CD4-positive, alpha-beta T cell treated with Interleukin-4 for 1 hour (primary cell): ENCODE measurements around the gene MEI1.

Source experiments
- DNase-seq, 2 donors: peaks; one replicate each; pipeline ENCODE4 v3.0.0-alpha.2; 2020 to 2022

Gene MEI1

DNA sequence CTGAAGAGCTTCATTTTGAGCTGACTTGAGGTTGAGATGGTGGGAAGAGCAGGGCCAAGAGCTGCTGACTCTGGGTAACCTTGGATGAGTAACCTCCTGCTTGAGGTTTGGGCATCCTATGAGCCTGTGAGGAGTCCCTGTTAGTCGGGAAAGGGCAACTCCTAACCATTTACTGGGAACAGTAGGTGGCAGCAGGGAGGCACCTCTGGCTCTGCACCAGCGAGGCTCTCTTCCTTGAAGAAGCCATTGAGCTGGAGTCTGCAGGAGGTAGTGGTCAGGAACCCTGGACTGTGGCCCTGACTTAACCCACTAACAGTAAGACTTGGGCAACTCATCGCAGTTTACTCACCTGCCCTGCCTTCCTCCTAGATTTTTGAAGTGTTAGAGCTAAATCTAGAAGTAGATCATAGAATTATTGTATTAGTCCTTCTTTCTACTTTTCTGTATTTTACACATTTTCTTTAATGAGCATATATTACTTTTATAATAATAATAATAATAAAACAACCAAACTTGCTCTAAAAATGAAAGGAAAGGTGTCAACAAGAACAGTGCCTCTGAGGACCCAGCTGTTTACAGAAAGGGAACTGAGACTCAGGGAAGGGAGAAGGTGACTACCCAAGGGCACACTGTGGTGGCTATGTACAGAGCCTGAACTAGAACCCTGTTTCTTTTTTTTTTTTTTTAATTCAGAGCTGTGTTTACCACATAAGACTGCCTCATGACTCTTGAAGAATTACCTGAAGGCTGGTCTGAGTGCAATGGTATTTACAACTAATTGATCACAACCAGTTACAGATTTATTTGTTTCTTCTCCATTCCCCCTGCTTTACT, 47.5 kb downstream of the MEI1 start:
- DNase-seq = peak; percentile 70

DNA sequence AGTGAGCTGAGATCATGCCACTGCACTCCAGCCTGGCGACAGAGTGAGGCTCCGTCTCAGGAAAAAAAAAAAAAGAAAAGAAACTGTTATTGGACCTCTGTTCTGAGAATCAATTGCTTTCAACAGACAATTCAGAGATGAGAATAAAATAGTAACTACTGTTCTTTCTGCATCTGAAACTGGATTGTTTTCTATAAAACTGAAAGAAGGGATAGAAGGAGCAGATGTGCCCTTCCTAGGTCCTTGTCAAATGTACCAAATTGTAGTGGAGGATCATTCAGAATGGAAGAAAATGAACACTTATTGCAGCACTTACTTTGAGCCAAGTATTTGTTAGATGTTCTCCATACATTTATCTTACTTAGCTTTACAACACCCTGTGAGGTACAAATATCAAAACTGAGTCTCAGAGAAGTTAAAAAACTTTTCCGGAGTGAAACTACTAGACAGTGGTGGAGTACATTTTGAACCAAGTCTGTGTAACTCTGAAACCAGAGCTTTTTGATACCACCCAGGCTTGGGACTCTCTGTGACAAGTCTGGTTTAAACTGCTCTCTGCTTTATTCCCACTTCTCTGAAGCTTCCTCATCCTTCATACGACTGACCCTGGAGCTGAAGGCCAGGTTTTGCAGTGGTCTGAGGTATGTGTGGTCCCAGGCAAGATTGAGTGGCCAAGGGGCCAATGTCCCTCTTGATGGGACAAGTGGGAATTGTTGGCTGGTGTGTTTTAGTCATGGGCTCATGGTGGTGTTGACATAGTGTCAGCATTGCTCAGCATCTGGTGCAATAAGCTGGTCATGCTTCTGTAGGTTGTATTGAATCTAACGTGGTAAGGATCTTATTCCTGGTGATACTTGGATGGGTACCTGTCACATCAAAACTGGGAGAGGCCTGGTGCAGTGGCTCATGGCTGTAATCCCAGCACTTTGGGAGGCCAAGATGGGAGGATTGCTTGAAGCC, 53.0 kb downstream of the MEI1 start:
- DNase-seq = no peak

DNA sequence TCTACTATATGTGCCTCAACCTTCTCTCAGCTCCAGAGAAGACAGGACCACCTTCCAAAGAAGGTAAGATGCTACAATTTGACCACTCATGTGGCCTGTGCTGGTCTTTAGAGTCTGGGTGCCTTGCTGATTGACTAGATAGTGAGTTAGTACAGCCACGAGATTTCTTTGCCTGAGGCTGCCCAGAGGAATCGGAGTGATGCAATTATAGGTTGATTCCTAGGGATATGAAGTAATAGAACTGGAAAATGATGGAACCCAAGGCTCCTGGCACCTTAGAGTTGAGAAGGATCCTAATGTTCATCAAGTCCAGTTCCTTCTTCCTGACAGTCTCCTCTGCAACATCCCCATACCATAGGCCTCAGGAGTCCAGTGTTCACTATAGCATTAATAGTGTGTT, 54.7 kb downstream of the MEI1 start:
- no peak for DNase-seq

DNA sequence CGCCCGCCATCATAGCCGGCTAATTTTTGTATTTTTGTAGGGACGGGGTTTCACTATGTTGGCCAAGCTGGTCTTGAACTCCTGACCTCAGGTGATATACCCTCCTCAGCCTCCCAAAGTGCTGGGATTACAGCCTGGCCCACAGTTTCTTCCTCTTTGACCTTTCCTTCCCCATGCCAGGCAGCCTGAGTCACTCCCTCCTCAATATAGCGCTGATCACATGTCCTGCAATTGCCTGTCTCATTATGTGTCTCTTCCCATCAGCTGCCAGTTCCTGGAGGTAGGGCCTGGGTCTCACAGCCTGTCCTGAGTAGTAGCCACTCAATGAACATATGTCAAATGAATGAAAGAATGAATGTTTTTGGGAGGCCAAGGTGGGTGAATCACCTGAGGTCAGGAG, 58.2 kb downstream of the MEI1 start:
- DNase-seq = no peak

DNA sequence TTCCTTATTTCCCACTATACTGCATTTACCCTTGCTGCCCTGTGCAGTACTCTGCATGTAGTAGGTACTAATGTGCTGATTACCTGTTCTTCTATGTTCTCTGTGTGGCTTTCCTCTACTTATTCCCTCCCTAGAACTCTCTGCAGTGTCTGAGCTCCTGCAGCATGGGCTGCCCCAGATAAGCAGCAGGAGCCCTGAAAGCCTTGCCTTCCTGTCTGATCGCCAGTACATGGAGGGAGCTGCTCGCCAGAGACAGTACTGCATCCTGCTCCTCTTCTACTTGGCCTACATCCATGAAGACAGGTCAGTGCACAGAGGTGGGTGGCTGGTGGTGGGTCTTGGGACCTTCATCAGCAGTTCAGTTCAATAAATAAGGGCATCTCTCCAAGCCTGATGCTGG, 58.9 kb downstream of the MEI1 start:
- no peak for DNase-seq

DNA sequence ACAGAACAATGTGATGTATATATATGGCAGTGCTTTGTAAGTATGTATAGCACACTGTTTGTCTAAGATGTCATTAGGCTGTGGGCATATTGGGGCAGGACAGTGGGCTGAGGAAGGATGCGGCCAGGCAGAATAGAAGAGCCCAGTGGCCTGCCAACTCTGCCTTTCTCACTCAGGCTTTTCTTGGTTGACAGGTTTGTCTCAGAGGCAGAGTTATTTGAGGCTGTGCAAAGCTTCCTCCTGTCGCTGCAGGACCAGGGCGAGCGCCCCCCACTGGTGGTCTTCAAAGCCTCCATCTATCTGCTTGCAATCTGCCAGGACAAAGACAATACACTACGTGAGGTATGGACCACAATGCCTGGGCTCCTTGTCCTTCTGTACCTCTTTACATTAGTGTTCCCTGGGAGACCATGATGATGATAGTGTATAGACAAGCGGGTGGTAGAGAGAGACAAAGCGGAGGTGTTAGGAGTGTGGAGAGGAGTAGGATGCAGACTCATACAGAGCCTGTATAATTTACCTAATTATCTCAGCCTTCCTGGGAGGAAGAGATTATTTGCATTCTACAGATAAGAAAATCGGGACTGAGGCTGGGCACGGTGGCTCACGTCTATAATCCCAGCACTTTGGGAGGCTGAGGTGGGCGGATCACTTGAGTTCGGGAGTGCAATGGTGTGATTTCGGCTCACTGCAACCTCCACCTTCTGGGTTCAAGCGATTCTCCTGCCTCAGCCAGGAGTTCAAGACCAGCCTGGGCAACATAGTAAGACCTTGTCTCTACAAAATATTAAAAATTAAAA, 63.9 kb downstream of the MEI1 start:
- DNase-seq = peak; percentile 18 to 22

DNA sequence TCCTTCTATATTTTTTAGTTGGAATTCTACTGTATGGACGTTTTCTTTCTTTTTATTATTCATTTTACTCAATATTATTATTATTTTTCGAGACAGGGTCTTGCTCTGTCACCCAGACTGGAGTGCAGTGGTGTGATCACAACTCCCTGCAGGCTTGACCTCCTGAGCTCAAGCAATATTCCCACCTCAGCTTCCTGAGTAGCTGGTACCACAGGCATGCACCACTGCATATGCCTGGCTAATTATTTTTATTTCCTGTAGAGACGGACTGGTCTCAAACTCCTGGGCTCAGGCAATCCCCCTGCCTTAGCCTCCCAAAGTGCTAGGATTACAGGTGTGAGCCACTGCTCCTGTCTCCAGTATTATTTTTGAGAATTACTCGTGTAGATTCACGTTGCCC, 67.2 kb downstream of the MEI1 start:
- no peak for DNase-seq

DNA sequence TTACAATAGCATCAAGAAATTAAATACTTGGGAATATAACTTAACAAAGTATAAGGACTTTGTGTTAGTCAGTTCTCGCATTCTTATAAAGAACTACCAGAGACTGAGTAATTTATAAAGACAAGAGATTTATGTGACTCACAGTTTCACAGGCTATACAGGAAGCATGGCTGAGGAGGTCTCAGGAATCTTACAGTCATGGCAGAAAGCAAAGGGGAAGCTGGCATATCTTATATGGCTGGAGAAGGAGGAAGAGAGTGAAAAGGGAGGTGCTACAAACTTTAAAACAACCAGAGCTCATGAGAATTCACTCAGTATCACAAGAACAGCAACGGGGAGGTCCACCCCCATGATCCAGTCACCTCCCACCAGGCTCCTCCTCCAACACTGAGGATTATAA, 69.1 kb downstream of the MEI1 start:
- peak in 1 of 2 donors; percentile 50 for DNase-seq

DNA sequence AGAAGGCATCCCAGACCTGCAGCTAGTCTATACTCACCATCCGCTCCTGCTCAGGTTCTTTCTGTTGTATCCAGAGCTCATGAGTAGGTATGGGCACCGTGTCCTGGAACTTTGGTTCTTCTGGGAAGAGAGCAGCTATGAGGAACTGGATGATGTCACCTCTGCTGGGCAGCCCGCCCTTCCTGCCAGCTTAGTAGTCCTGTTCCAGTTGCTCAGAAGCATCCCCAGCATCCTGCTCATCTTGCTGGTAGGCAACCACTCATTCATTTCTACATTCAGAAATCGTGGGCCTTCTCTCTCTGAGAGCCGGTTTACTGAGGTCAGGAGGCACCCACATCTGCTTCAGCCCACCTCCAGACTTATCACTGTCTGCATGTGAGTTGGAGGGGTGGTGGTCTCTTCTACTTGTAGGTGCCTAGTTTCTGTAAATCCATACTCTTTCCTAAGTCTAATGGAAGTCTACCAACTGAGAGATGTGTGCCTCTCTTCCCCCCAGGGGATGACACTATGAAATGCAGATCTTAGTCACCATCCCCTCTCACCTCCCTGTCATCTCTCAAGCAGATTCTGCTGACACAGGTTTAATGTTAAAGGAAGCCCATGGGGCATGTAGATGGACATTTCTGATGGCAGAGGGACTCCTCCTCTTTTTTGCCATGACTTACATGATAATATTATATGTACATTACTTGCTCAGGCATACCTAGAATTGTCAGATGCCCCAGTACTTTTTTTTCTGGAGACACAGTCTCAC, 71.6 kb downstream of the MEI1 start:
- DNase-seq = no peak

DNA sequence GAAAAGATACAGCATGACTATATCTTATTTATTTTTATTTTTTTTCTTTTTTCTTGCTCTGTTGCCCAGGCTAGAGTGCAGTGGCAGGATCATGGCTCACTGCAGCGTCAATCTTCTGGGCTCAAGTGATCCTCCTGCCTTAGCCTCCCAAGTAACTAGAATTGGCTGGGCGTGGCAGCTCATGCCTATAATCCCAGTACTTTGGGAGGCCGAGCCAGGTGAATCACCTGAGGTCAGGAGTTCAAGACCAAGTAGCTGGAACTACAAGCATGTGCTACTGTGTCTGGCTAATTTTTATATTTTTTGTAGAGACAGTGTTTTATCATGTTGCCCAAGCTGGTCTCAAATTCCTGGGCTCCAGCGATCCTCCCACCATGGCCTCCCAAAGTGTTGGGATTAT, 72.9 kb downstream of the MEI1 start:
- no peak for DNase-seq

DNA sequence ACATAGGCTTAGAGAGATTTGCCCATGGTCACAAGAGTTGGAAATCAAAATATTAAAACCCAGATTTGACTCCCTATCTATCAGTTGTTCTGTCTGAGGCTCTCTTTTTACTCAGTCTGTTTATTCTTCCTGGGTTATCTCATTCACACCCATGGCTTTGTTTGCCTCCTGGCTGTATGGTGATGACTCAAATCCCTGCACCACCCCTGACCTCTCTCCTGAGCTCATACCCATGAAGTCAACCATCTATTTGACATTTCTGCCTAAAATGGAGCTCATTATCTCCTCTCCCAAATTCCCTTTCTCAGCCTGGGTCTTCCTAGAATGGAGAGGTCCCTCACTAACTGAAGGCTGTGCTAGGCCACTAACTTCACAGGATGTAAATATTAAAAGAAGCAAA, 73.3 kb downstream of the MEI1 start:
- DNase-seq = no peak

DNA sequence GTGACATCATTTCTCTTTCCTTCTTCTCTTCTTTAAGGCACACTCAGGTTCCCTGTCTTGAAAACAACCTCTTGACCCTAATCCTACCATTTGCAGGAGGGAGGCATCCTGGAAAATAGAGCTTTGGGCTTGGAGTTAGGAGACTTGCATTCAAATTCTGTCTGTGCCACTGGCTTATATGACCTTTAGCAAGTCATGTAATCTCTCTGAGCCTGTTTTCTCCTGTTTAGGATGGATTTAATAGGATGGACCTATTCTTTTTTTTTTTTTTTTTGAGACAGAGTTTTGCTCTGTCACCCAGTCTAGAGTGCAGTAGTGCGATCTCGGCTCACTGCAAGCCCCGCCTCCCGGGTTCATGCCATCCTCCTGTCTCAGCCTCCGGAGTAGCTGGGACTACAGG, 76.0 kb downstream of the MEI1 start:
- DNase-seq = no peak

DNA sequence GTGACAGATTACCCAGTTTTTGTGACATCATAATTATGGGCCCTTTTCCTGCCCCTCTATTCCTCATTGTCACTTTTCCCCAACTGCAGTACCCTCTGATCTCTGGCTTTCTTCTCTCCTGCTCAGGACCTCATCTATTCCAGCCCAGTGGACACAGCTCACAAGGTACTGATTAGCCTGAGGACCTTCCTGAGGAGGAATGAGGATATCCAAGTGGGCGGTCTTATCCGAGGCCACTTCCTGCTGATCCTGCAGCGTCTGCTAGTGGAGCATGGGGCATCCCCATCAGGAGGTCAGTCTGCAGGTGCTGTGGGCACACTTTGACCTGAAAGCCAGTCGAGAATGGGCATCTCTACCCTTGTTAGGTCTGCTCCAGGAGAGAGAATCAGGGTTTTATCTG, 76.7 kb downstream of the MEI1 start:
- no peak for DNase-seq

DNA sequence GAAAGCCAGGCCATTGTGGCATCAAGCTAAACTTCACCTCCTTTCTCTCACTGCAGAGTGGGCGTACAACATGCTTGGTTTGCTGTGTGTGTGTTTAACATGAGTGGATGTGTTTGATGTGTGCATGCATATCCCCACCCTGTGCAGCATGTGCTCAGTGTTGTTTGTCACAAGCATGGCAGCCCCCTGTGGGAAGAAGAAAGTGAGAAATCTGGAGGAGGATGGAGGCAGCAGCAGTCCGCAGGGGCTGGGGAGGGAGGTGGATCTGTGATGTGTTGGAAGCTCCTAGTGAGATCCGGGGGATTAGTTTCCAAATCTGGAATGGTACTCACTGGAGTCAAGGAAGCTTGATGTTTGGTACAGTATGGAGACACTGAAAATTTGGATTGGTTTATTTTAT, 77.1 kb downstream of the MEI1 start:
- no peak for DNase-seq

DNA sequence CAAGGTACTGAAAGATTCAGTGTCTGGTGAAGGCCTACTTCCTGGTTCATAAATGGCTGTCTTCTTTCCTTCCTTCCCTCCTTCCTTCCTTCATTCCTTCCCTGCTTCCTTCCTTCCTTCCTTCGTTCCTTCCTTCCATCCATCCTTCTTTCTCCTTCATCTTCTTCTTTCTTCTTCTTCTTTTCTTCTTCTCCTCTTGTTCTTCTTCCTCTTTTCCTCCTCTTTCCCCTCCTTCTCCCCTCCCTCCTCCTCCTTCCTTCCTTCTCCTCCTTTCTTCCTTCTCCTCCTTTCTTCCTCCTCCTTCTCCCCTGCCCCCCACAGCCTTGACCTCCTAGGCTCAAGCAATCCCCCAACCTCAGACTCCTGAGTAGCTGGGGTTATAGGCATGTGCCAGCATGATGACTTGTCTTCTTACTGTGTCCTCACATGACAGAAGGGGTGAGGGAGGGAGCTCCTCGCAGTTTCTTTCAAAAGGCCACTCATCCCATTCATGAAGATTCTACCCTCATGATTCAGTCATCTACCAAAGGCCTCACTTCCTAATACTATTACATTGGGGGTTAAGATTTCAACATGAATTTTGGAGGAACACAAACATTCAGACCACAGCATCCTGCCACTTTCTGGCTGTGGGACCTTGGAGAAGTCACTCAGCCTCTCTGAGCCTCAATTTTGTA, 78.6 kb downstream of the MEI1 start:
- peak in 1 of 2 donors; percentile 46 for DNase-seq

DNA sequence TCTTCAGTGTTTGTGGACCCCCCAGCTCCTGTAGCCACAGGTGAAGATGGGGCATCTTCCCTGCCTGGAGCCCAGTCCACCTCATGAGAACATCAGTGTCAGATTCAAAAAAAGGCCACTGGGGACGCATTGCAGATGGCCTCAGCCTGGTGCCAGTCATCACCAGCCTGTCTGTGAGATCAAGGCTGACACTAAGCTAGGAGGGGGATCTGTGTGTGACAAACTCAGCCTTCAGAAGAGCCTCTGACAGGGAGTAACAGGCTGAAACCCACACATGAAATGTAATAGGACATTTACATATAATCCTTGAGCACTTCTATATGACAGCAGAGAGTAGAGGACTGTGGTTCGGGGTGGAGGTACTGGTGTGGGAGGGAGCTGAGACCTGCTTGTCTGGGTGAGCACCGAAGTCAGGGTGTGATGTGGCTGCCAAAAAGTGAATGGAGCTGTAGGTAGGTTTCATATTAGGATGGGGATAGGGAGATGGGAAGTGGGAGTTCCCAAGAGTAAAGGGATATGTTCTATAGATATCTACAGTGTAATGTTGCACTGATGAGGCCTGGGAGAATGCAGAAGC, 80.7 kb downstream of the MEI1 start:
- no peak for DNase-seq

DNA sequence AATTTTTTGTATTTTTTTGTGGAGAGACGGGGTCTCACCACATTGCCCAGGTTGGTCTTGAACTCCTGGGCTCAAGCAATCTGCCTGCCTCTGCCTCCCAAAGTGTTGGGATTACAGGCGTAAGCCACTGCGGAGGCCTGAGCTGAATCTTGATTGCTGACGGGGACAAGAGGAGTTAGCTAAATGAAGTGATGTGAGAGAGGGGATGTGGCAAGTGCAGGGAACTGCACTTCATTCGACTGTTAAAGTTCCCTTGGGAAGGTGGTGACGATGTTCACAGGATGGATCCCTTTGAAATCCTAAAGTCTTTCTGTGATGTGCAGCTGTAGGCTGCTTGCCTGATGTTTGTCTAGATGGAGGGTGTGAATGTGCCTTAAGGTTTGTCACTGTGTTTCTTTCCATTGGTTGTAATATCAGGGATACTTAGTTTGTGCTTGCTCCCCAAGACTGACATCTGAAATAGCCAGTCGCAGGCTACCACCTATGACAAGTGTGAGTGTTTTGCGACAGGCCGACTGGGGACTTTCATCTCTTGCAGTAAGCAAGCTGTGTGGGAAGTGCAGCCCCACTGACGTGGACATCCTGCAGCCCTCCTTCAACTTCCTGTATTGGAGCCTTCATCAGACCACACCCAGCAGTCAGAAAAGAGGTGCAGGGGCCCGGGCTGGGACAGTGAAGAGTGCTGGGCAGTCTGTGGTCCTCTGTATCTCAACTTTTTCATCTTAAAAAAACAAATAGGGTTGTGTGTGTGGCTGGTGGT, 81.6 kb downstream of the MEI1 start:
- peak; percentile 96 to 97 for DNase-seq

DNA sequence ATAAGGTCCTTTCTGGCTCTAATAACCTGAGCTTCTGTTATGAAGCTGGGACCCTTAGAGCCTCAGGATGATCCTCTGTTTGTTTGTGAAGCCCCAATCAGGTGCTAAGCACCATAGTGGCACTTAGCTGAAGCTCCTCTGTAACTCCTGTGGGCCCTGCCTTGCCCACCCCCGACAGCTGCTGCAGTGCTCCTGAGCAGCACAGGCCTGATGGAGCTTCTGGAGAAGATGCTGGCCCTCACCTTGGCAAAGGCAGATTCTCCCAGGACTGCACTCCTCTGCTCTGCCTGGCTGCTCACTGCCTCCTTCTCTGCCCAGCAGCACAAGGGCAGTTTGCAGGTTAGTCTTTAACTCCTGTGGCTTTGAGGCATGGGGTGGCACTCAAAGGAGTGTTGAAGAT, 82.2 kb downstream of the MEI1 start:
- no peak for DNase-seq

DNA sequence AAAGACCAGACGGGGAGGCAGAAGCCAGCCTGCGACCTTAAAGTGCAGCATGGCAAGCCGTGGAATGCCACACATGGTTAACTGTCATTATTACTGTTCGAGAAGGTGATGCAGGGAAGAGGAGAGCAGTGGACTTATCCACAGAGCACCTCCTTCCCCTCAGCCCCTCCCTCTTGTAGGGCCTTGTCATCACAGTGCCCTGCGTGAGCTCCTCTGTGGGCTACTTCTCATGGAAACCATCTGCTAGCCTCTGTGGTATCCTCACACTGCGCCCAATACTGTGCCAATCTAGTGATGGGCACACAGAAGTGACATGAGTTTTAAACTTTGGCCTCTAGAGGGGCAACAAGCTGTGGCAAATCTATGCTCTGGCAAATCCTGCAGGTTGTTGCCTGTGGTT, 83.0 kb downstream of the MEI1 start:
- DNase-seq = peak; percentile 19 to 48

DNA sequence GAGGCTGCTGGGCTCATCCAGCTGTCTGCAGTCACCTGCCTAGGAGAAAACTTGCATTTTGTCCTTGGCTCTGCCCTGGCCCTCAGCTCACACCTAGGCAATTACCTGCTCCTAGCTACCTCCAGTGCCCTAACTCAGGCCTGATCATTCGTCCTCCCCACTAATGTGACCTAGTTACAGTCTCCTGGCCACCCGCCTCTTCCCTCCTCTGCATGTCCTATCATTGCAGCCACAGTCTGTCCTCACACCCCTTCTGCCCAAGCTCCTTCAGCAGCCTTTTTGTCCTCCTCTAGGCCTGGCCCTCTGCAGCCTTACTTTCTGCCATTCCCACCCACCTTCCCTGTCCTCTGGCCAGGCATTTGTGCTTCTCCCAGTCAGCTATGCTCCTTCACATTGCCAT, 83.4 kb downstream of the MEI1 start:
- no peak for DNase-seq

DNA sequence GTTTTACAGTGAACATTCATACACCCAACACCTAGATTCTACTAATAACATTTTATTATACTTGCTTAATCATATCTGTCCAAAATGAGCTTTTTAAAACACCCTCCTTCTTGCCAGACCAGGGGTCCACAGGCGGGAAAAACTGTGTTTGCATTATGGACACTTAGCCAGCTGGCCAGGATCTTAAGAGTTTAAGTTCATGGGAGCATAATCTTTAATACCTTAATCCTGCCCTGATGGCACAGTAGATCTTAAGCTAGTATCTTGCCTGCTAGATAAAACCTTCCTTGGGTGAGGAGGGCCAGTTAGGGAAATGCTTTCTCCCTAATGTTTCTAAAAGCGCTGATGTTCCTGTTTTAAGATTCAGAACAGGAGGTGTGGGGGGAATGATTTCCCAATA, 88.0 kb downstream of the MEI1 start:
- no peak for DNase-seq
